Umbilical cord (tissue), 2 donors: Measurements from ENCODE around the gene SHISA9. TPM values are rescaled to one million over a fixed set of nuclear protein-coding genes. Genes with fewer than 3 reads are reported as not detected.

Source experiments
- DNase-seq: peaks from one replicate; pipeline ENCODE4 v3.0.0-alpha.2; 2015; ENCODE audit warnings: low spot score
- total RNA-seq: library from RNA; depleted of rRNA; stranded (reverse); fragments of >200 nt; gene quantifications from one replicate; pipeline ENCODE4 v1.2.3, GENCODE V29; 2014; ENCODE audit warnings: low replicate concordance; ENCODE audit not compliant: insufficient read depth

Gene SHISA9
- total RNA-seq, 1 donor from 2014 or later: 2.9 TPM

DNA sequence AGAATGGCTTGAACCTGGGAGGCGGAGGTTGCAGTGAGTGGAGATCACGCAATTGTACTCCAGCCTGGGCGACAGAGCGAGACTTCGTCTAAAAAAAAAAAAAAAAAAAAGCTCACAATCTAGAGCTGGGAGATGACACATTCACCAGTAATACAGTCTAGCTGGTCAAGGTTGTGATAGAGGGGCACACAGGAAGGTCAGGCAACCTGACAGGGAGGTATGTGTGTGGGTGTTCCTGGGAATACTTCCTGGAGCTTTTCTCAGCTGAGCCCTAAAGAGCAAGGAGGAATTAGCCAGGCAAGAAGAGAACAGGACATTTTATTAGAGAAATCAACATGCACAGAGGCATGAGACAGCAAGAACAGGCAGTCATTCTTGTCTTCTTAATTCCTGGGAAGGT lies 216.7 kb downstream of the SHISA9 start:
- no peak for DNase-seq

DNA sequence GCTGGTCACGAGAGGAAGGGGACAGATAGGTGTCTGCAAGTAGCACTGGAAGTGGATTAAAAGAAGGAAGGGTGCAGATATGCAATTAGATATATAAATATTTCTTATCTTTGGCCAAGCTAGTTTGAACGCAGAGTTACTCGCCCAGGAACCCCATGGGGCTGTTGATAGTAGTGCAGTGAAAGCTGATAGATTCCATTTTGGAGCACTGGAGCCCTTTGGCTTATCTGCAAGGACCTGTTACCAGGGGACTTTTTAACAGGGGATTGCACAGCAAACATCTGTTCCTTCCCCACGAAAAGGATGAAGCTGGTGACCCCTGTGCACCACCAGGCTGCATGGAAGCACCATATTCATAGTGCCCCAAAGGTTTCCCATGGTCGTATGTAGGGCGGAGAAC lies 218.7 kb downstream of the SHISA9 start:
- DNase-seq: no peak

DNA sequence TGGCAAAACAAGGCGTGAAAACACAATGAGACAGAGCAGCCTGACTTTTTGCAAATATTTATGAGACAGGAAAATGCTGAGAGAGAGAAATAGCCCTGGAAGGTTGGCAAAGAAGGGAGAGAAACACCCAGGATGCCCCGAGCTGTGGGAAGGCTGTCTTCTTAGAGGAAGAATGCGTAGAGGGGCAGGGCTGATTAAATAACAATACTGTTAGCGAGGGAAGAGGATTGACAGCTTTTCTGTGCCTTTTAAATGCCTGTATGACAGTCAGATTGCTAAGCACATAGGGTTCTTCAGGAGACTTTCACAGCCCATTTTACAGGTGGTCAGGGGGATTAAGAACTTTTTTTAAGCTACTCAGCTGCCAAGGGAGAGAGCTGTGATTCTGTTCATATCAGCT lies 219.2 kb downstream of the SHISA9 start:
- DNase-seq: no peak

DNA sequence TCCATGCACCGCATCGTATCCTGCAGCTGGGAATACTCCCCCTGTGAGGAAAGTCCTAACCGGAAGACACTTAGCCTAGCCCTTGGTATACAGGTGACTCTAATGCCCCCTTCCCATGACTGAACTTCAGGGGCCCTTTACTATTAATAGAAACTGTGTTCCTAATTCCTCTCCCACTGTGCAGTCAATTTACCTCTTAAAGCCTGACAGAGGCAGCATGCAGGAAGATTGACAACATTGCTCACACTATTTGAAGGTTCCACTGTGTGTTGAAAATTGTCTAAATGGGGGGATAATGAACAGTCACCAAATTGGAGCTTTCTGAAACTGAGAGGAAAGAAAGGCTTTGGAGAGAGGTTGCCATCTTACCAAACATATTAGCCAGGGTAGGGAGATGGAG lies 222.6 kb downstream of the SHISA9 start:
- no peak for DNase-seq

DNA sequence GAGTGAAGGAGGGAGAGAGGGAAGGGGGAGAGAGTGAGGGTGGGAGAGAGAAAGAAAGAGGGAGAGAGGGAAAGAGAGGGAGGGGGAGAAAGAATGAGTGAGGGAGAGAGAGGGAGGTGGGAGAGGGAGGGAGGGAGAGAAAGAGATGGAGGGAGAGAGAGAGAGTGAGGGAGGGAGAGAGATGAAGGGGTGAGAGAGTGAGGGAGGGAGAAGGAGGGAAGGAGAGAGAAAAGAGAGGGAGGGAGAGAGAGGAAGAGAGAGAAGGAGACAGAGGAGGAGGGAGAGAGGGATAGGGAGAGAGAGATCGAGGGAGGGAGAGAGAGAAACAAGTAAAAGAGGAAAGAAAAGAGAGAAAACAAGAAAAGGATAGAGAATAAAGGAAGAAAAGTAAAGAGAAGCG lies 225.7 kb downstream of the SHISA9 start:
- DNase-seq: no peak

DNA sequence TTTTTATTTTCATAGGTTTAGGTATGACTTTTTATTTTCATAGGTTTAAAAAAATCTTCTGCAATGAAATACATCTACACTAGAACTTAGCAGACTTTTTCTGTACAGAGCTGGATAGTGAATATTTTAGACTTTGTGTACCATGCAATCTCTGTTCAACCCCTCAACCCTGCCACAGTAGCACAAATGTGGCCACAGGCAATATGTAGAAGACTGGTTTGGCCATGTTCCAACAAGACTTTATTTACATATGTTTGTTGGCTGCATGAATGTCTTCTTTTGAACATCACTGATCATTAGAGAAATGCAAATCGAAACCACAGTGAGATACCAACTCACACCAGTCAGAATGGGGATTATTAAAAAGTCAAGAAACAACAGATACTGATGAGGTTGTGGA lies 229.2 kb downstream of the SHISA9 start:
- no peak for DNase-seq

DNA sequence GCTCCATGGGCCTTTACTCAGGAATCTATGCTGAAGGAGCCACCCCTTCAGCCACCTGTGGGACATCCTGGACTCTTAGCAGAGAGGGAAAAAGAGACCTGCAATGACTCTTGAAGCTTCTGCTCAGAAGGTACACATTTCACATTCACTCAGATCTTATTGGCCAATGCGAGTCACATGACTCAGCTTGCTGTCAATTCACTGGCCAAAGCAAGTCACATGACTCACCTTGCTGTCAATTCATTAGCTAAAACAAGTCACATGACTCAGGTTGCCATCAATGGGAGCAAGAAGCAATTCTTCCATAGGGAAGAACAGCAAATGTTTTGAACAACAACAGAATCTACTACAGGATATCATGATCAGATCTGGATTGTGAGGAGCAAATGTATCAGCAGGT lies 233.4 kb downstream of the SHISA9 start:
- DNase-seq: no peak

DNA sequence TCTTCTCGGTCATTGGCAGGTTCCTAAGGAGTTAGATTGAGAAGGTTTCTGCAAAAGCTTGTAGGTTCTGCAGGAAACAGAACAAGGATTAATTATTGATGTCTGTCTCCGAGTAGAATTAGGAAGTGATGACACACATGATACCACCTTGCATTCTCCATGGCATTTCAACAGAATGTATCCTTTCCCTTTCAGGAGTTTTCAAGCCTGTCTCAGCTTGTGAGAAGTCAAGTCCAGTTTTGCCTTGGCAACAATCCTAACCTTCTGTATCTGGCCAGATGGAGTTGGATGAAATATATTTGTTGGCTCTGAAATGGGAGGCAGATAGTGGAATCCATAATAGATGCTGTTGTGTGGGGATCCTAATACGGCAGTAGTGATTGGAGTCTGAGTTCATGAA lies 235.5 kb downstream of the SHISA9 start:
- no peak for DNase-seq

DNA sequence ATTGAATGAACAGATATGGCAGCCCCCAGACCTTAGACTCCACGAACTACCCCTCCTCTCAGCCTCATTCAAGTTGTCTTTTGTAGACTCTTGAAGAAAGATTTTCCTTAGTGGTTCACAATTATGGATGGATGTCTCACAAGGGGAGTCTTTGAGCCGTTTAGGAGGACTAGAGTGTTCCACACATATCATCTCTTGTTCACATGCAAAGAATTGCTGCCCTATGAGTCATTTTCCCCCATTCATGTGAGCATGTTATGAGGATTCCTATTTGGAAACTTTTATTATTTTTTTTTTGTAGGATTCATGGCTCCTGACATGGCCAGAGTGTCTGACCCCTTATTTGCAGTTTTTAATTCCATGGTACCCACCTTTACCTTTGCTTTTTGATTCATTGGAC lies 237.1 kb downstream of the SHISA9 start:
- DNase-seq: no peak

DNA sequence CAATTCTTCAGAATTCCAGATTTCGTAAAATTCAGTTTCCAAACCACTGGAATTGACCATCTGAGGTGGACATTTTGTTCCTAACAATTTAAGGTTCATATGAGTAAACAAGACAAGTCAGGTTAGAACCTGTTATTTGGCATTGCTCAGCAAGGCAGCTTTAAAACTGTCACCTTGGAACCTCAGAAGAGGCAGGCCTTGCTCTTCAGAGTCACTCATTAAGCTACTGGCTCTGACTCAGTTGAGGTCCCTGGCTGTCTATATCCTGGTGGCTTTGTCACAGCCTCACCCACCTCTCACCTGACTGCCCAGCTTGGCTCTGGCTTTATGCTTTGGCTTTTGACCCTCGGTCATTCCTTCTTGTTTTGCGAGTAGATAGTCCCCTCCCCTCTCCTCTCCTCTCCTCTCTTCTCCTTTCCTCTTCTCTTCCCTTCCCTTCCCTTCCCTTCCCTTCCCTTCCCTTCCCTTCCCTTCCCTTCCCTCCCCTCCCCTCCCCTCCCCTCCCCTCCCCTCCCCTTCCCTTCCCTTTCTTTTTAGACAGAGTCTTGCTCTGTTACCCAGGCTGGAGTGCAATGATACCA lies 238.4 kb downstream of the SHISA9 start:
- DNase-seq: no peak

DNA sequence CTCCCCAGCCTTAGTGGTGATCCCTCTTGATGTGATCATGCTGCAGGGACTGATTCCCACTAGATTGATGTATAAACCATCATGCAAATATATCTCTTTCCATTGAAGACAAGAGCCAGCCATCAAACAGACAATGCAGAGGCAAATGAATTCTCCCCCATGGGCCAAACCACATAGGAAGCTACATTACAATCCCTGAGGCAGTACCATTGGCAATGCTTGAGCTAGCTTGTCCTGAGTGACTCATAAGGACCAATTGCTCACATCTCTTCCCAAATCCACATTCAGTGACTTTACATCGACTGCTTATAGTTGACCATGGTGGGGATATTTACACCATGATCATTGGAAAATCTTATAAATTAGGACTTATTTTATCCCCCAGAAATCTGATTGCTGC lies 242.2 kb downstream of the SHISA9 start:
- no peak for DNase-seq

DNA sequence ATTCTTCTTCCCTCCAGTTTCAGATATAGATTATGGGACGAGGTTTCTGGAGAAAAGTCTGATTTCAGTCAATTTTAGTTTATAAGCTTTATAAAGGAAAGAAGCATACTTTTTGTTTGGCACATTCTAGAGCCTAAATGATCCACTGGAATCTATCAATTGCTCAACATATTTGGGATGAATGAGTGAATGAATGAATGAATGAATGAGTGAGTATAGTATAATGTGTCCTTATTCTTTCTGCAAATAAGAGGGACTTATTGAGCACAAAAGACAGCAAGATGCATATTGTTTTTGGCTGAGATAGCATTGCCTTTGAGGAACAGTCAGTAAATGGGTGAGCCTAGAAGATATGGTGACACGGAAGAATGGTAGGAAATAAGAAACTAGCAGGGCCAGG lies 245.4 kb downstream of the SHISA9 start:
- no peak for DNase-seq

DNA sequence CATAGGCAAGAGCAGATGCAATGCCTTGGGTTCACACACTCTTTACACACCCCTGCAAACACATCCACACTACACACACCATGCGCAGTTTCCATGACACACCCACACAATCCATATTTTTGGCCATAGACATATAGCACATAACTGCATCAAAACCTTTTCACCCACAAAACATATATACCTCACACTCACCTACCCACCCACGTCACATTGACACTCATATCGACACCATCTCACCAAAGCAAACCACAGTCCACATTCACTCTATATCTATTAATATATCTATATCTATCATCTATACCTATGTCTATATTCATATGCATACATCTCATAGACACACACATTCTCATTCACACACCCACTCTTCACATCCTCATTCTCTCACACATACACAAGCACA lies 246.9 kb downstream of the SHISA9 start:
- DNase-seq: no peak

DNA sequence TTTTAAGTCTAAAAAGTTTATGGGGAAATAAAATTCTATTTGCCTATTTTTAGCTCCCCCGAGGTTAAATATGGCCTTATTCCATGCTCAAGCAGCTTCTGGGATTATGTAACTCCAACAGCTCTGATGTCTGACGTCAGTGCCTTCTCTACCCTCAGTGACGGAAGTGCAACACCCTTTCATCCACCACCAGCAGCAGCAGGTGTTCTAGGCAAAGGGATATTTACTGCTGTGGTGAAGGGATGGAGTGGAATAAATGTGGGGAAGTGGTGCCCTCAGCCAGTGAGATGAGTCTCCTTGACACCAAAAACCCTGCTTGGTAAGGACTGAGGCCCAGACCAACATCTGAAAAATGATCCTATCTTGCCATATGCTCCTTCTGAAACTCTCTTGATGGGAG lies 247.4 kb downstream of the SHISA9 start:
- DNase-seq: no peak

DNA sequence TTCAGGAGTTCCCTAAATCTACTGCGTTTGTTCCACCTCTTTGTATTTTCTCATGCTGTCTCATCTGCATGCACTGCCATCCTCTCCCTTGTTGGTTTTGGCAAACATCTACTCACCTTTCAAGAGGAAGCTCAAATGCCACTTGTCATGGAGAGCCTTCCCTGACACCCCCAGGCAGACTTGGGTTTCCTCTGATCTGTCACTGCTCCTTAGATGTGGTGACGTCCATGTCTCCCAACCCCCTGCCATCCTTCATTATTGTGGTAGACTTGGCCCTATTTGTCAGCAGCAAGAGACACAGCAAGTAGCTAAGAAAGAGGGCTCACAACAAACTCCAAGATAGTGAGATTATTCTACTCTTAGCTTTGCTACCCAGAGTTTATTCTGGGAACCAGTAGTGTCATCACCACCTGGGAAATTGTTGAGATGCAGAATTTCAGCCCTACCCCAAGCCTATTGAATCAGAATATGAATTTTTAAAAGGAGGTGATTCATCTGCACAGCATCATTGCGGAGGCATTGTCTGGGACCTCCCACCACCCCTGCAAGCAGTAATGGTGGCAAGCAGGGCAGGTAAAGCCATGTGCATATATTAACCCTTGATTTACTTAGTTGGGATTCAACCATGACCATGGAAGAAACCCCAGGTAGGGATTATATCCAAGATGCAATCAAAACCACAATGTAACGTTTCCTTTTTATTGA lies 248.9 kb downstream of the SHISA9 start:
- no peak for DNase-seq

DNA sequence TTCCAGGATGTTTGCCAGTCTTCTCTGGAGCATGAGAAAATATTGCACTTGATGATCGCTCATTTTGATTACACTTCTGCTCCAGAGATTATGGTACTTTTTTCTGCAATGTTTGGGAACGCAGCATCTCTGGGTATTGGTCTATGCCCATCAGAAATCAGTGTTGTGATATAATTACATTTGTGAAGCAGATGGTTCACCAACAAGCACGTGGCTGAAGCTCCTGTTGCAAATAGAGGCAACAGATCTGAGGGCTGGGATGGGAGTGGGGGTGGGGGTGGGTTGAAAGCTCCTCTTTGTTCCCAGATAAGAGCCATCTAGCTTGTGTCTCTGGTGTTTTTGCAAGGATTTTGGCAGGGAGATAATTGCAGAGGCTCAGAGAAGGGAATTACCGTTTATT lies 252.3 kb downstream of the SHISA9 start:
- DNase-seq: no peak

DNA sequence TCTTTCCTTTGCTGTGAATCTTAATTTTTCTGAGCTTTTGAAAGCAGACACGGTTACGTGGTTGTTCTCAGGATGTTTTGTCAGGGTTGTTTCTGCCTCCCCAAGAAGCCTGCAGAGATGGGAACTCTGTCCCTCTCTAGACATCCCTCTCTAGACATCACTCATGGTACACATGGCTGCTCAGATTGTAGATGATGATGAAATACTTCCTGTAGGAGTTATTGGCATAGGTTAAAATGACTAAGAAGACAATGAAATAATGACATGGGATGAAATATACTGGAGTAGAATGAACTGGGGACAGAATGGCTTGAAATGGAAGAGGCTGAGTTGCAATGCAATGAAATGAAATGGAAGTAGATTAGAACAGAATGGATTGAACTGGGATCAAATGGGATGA lies 253.4 kb downstream of the SHISA9 start:
- no peak for DNase-seq

DNA sequence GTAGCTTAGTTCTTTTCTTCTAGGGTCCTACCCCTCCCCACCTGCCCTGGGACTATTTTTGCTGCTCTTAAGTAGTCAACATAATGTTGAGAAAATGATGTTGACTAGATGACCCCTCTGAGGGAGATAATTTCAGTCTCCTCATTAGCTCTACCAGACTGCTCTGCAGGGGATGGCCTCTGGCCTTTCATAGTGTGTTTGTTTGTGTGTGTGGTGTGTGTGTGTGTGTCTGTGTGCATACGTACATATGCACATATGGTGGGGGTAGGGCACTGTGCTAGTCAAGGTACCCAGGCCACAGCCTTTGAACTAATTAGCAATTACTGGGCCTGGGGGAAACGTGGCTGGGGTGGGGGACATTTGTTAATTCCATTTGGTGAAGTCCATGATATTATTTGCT lies 254.0 kb downstream of the SHISA9 start:
- DNase-seq: no peak

DNA sequence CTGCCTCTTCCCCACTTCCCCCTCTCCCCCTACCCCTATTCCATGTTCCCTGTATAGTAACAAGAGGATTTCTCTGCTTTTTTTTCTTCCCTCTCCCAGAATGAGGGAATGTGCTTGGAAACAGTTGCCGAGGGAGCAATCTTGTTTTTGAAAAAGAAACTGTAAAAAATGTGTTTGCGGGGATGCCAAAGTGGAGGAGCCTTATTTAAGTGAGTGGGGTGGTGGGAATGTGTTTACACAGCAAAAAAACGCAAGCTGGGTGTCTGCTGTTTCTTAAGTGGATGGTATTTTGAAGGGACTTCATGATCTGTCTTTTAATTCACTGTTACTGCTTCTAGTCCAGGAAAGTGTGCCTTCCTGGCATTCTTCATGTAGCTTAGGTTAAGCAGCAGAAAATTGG lies 254.4 kb downstream of the SHISA9 start:
- no peak for DNase-seq

DNA sequence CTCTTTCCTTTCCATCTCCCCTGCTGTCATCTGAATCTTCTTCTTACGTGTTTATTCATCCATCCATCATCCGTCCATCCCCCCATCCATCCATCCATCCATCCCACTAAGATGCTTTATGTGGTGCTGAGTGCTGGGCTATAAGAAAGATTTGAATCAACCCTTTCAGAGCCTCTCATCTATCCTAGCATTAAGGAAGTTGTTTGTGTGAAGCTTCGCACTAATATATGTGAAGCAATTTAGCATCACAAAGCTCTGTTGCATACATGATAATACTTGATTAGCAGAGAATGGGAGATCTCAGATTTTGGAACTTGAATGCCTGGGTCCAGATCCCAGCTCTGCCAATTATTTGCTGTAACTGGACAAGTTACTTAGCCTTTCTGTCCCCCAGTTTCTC lies 255.7 kb downstream of the SHISA9 start:
- no peak for DNase-seq

DNA sequence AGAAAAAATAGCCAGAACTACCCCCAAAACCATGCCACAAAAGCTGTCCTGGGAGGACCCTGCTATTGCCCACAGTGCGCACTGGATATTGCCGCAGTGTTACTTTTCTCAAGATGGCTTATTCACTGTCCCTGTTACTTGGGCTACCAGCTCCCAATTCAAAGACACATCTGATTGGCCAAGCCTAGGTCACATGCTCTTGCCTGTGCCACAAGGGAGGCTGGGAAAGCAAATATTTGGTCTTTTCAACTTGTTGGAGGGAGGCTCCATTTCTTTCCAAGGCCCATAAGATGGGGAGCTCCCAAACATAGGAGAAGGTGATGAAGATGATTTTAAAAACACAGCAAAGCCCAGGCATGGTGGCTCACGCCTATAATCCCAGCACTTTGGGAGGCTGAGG lies 257.0 kb downstream of the SHISA9 start:
- no peak for DNase-seq

DNA sequence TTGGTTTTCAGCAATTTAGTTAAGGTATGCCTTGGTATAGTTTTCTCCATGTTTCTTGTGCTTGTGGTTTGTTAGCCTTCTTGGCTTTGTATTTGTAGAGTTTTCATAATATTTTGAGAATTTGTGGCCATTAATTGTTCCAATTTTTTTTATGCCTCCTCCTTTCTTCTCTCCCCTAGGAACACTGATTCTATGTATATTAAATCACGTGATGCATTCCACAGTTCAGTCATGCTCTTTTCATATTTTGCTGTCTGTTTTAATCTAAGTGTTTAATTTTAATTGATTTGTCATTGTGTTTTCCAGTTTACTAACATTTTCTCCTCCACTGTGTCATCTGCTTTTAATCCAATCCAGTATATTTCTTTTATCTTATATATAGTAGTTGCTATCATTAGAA lies 263.6 kb downstream of the SHISA9 start:
- no peak for DNase-seq

DNA sequence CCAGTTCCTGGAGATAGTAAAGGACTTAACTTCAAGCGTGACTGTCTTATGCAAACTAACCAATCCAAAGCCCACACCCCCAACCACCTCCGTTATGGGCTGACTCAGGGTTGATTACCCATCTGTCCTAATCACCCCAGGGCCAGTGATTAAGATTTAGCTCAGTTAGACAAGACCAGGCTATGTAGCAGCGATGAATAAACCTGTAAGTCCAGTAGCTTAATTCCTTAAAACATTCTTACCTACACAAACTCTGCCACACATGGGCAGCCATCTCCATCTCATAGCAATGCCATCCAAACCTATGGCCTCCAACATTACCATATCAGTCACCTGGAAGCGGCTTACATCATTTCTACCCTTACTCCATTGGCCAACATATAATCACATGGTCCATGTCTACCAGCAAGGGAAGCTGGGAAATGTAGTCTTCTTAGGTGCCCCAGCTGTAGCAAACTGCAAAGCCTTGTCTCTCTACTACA lies 266.7 kb downstream of the SHISA9 start:
- no peak for DNase-seq

DNA sequence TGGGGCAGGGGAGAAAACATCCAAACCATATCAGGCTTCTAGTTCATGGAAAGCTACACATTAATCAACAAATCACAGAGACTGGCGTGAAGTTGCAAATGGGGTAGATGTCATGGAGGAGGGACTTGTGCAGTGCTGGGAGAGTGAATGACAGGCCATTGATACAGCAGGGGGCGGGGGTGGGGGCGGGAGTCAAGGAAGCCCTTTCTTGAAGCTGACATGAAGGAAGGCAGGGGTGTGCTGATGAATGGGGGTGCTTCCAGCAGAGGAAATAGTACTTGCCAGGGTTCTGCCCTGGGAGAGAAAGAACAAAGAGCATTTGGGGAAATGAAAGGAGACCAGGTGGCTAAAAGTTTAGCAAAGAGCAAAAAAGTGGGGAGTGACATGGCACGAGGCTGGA lies 269.9 kb downstream of the SHISA9 start:
- DNase-seq: no peak
